GM19023 (cell line): Measurements from ENCODE around the gene HCST.
"Not testable (repeated sequence)": the region's sequence is repeated elsewhere in the genome, so short reads cannot be mapped to it uniquely, and the experiment has no call there.

Experiments used
- ATAC-seq: cut with Tn5 transposase; IDR thresholded peaks from one replicate; pipeline ENCODE4 v1.9.1; 2021; ENCODE audit warnings: mild to moderate bottlenecking, moderate library complexity; ENCODE audit not compliant: unreplicated experiment

HCST gene

DNA sequence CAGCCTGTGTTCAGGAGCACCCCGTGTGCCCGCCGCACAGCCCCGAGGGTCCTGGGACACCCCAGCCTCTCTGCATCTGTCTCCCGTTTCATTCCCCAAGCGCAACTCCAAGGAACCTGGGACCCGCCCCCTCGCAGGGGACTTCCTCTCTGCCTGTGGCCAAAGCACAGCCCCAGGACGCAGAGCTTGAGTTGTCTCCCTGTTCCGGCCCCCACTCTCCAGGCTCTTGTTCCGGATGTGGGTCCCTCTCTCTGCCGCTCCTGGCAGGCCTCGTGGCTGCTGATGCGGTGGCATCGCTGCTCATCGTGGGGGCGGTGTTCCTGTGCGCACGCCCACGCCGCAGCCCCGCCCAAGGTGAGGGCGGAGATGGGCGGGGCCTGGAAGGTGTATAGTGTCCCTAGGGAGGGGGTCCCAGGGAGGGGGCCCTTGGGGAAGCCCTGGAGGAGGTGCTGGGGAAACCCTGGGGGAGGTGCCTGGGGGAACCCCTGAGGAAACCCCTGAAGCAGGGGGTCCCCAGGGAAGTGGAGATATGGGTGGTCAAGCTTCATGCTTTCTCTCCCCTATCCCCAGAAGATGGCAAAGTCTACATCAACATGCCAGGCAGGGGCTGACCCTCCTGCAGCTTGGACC is 1.3 kb downstream of the HCST start:
- peak; percentile 45 for ATAC-seq

DNA sequence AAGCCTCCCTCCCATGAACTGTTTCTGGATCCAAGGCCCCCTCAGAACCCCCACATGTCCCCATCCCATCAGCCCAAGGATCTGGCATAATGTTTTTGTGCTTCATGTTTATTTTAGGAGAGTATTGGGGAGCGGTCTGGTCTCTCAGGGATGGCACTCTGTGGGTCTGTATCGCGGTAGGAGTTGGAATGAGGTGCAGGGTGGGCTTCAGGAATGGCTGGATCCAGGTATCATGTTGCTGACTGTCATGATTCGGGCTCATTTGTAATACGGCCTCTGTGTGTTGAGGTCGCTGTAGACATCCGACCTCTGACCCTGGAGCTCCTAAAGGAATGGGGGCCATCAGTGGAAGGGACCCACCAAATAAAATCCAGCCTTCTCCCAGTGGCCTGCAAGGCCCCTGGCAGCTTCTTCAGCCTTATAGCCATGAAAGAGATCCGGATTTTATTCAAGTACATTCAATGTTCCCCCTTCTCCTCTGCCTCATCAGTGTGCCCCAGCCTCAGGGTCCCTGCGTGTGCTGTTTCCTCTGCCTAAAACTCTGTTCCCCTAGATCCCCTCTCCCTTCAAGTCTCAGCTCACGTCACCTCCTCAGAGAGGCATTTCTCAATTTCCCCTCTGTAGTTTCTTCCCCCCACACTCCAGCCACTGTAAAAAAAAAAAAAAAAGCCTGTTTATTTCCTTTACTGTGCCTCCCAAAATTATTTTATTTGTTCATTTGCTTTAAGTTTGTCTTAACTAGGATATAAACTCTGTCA is 2.2 kb downstream of the HCST start:
- ATAC-seq: no peak

GRCh38 chr19:35905178-35905727 is 2.9 kb downstream of the HCST start:
- ATAC-seq: no peak

- ATAC-seq: no peak
Observed at GRCh38 chr19:35907377-35907745, 5.0 kb downstream of the HCST start.

DNA sequence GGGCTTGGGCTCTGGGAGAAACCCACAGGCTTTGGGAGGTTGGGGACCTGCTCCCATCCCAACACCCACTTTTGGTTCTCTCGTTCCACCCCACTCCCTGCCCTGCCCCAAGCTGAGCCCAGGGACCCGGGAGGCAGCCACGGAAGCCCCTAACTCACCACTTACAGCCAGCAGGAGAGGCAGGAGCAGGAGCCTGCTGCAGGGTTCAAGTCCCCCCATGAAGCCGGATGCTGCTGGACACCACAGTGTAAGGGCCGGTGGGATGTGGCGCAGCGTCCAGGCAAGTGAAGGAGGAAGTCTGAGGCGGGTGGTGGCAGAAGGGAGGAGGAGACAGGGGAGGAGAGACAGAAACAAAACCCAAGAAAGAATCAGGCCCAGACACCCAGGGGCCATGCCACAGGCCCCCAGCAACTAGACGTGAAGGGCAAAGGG is 5.7 kb downstream of the HCST start, which contains the start of gene TYROBP:
Gene TYROBP (minus strand): TSS at position 286 of the 432 bp plus-strand sequence. CDS start 67 bp downstream, at position 219.
- no peak for ATAC-seq

DNA sequence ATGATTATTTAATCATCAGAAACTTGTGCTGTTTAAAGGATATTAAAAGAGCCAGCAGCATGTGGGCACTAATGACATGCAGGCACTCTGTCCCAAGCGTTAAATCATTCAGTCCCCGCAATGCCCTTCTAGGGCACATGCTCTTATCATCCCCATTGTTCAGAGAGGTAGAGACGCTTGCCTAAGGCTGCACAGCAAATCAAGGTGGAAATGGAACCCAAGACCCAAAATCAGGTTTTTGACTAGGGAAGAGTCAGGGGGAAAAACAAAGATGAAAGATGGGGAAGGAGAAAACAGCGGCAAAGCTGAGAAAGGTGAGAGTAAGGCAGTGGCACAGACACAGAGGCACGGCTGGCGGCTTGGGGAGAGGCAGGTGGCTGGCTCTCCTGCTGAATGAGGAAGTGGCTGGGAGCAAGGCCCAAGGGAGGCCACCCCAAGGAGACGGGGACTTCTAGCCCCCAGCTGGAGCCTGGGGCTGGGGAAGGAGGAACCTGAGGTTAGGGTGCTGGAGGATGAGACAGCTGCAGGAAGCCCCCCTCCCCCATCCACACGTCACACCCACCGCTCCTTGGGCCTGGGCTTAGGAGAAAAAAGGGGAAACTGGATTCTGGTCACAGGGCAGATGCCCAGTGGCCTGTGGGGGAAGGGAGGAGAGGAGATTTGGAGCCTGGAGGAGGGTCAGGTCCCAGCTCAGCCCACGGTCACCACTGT is 6.8 kb downstream of the HCST start:
- no peak for ATAC-seq

- ATAC-seq: no peak
Observed at GRCh38 chr19:35909684-35910035, 7.3 kb downstream of the HCST start.

DNA sequence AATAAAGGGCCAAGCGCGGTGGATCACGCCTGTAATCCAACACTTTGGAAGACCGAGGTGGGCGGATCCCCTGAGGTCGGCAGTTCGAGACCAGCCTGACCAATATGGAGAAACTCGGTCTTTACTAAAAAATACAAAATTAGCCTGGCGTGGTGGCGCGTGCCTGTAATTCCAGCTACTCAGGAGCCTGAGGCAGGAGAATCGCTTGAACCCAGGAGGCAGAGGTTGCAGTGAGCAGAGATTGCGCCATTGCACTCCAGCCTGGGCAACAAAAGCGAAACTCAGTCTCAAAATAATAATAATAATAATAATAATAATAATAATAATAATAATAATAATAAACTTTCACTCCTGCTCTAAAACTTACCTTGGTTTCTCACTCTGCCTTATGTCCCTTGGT is 8.0 kb downstream of the HCST start:
- not testable (repeated sequence) for ATAC-seq

DNA sequence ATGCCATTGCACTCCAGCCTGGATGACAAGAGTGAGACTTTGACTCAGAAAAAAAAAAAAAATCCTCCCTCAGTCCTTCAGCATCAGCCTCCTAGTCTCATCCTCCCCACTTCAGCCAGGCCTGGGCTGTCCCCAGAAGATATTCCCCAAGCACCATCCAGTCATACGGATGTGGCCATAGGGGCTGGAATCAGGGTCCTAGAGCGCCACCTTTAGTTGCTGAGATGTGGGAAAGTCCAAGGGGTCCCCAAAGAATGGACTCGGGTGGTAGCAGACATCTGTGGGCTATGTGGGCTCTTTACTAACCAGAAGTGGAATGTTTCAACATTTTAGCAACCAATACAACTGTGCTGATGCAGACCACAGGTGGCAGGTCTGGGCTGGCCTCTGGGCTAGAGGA is 8.8 kb downstream of the HCST start:
- no peak for ATAC-seq

- no peak for ATAC-seq
Observed at GRCh38 chr19:35911790-35912189, 9.5 kb downstream of the HCST start.

- ATAC-seq: no peak
Observed at GRCh38 chr19:35913589-35913988, 11.3 kb downstream of the HCST start.

DNA sequence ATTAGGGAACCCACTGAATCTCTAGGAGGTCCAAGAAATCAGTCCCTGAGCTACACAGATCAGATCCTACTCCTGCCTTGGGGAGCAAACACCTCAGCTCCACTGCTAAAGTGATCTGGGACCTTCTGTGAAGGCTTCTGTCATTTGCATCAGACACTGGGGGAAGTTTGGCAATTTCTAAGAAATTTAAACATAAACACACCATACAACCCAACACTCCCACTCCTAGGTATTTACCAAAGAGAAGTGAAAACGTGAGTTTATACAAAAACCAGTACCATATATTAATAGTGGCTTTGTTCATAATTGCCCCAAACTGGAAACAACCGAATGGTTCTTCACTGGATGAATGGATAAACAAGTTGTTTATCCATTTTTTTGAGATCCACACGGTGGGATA is 13.1 kb downstream of the HCST start:
- ATAC-seq: no peak

- no peak for ATAC-seq
Observed at GRCh38 chr19:35919306-35919705, 17.0 kb downstream of the HCST start.

DNA sequence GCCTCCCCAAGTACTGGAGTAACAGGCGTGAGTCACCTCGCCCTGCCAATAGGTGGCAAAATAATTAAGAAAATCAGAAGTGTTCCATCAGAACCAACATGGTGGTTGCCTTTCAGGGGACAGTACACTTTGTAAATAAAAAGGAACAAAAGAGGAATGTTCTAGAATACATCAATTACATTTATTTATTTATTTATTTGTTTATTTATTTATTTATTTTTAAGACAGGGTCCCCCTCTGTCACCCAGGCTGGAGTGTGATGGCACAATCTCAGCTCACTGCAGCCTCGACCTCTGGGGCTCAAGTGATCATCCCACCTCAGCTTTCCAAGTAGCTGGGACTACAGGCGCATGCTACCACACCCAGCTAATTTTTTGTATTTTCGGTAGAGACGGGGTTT is 18.7 kb downstream of the HCST start:
- ATAC-seq: no peak

DNA sequence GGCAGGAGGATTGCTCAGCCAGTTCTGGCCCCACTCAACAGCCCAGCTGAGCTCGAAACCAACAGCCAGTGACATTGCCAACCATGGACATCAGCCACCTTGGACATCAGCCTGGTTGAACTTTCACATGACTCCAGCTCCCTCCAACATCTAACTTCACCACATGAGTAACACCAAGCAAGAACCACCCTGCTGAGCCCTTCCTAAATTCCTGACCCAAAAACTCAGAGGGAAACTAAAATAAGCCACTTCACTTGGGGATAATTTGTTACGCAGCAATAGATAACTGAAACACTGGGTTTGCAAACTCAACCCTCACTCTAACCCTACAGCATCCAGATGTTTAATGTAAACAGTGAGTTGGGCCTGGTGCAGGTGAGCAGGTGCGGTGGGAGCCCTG is 23.2 kb downstream of the HCST start:
- ATAC-seq: no peak

DNA sequence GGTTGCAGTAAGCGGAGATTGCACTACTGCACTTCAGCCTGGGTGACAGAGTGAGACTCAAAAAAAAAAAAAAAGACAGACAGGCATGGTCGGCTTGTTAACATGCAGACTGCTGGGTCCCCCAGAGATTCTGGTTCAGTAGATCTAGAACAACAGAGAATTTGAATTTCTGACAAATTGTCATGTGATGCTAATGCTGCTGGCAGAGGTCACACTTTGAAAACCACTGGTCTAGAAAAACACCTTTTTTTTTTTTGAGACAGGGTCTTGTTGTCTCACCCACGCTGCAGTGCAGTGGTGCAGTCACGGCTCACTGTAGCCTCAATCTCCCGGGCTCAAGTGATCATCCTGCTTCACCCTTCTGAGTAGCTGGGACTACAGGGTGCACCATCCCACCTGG is 26.2 kb downstream of the HCST start:
- no peak for ATAC-seq

DNA sequence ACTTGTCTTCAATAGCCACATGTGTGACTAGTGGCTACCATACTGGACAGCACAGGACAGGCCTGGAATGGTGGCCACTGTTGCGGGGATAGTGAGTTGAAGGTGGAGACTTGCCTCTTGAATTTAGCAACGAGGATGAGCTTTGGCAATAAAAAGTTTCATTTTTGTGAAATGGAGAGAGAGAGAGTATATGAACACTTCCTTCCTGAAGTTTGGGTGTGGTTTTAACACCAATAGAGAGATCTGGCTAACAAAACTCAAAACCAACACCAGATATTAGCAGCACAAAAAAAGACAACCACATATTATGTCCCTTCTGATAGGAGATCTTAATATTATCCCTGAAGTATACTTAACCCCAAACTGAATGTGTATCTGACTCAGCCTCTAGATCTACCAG is 27.5 kb downstream of the HCST start:
- ATAC-seq: no peak

DNA sequence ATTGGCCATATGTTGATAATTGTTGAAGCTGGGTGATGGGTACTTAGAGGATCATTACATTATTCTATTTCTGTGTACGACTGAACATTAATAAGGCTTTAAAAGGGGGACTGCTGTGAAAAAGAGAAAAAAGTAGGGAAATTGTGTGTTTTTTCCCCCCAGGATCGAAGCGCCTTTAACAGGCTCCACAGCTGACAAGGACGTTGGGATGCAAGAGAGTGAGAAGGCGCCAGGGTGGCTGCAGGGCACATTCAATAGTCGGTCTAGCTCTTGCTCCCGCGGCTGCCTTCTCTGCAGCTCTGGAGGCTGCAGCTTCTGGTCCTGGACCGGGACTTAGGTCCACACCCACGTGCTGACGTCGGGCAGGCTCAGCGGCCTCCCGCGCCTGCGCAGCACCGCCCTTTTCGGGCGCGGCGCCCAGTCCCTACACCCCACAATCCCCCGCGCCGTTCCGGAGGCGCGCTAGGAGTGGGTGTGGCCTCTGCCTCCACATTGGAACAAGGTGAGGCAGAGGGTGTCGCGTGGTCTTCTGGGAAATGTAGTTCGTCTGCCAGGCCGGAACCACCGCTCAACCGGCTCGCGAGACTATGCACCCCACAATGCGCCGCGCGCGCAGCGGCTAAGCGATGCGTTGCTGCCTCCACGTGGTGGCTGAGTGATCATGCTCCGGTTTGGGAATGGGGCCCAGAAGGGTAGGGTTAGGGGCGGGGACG is 29.0 kb downstream of the HCST start:
- ATAC-seq: peak; percentile 98

DNA sequence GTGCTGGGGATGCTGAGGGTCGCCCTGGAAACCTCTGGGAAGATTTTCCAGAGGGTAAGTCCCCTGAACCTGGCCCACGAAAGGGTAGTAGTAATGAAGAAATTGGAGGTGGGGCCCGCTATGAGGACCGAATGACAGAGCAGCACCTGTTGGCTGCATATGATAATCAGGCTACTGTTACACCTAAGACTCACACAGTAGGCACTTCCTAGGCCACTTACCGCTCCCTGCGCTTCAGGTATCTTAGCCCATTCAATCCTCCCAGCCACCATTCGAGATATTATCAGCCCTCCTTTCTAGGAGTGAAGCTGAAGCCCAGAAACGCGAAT is 29.5 kb downstream of the HCST start:
- ATAC-seq: no peak

DNA sequence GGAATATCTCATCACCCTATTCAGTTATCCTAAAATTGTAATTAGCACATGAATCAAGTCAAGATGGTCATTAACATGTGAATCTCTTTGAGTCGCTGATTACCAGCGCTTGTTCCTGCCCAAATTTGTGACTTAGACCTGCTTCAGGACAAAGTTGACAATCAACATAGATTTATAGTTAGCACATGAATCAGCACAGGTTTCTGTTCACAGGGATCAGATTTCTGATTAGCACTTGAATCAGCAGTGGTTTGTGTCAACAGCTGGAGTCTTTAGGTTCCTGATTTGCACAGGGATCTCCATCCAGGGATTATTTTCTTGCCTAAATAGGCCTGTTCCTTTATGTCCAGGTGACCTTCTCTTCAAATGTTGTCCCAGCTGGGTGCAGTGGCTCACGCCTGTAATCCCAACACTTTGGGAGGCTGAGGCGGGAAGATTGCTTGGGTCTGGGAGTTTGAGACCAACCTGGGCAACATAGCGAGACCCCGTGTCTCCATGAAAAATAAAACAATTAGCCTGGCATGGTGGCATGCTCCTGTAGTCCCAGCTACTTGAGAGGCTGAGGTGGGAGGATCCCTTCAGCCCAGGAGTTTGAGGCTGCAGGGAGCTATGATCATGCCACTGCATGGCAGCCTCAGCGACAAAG is 30.1 kb downstream of the HCST start:
- ATAC-seq: no peak
